HepG2 (cell line): ENCODE results near the gene NR2F6. TPM values are rescaled to one million over a fixed set of nuclear protein-coding genes. Genes with fewer than 3 reads are reported as not detected.

Experiments used
- ATM ChIP-seq: fragments of 450-650 bp; IDR thresholded peaks from 2 replicates; pipeline ENCODE4 v1.7.1; 2017; ENCODE audit warnings: mild to moderate bottlenecking, borderline replicate concordance
- EZH2 ChIP-seq: conservative IDR thresholded peaks from 2 replicates; pipeline ENCODE4 v1.6.1; 2012; ENCODE audit warnings: mild to moderate bottlenecking, low read depth, low read length, moderate library complexity
- GLI4 ChIP-seq: sonication (generic); formaldehyde crosslinking; IDR thresholded peaks from 2 replicates; pipeline ENCODE4 v1.5.1; 2020; ENCODE audit warnings: missing genetic modification reagents, mild to moderate bottlenecking, moderate library complexity, borderline replicate concordance
- HES4 ChIP-seq: sonication (generic); formaldehyde crosslinking; IDR thresholded peaks from 2 replicates; pipeline ENCODE4 v1.9.0; 2021; ENCODE audit warnings: mild to moderate bottlenecking, missing genetic modification reagents, borderline replicate concordance
- KLF13 ChIP-seq: sonication (generic); formaldehyde crosslinking; IDR thresholded peaks from 2 replicates; pipeline ENCODE4 v1.4.0; 2020; ENCODE audit warnings: mild to moderate bottlenecking, missing genetic modification reagents
- KMT2B ChIP-seq: IDR thresholded peaks from 2 replicates; pipeline ENCODE4 v1.6.1; 2016; ENCODE audit warnings: missing genetic modification reagents, missing compliant biosample characterization
- LRRFIP1 ChIP-seq: sonication (generic); formaldehyde crosslinking; conservative IDR thresholded peaks from 2 replicates; pipeline ENCODE4 v1.4.0; 2020; ENCODE audit warnings: missing genetic modification reagents
- MAX ChIP-seq: IDR thresholded peaks from 2 replicates; pipeline ENCODE4 v1.6.1; 2012; ENCODE audit warnings: inconsistent platforms
- MBD4 ChIP-seq: IDR thresholded peaks from 2 replicates; pipeline ENCODE4 v1.6.1; 2012; ENCODE audit warnings: low read length, inconsistent platforms, borderline replicate concordance
- MBNL3 ChIP-seq: fragments of 250-450 bp; sonication (Bioruptor Pico); conservative IDR thresholded peaks from 2 replicates; pipeline ENCODE4 v1.8.0; 2022; ENCODE audit warnings: mild to moderate bottlenecking, inconsistent platforms
- MIER2 ChIP-seq: IDR thresholded peaks from 2 replicates; pipeline ENCODE4 v1.6.1; 2016; ENCODE audit warnings: missing biosample characterization, missing genetic modification reagents
- NFATC3 ChIP-seq: sonication (generic); formaldehyde crosslinking; IDR thresholded peaks from 2 replicates; pipeline ENCODE4 v1.5.1; 2020; ENCODE audit warnings: mild to moderate bottlenecking, missing genetic modification reagents
- NR3C1 ChIP-seq: sonication (generic); formaldehyde crosslinking; IDR thresholded peaks from 2 replicates; pipeline ENCODE4 v1.4.0; 2020; ENCODE audit warnings: missing genetic modification reagents
- ONECUT2 ChIP-seq: sonication (generic); formaldehyde crosslinking; IDR thresholded peaks from 2 replicates; pipeline ENCODE4 v1.4.0; 2020; ENCODE audit warnings: missing genetic modification reagents
- PRMT3 ChIP-seq: sonication (generic); formaldehyde crosslinking; IDR thresholded peaks from 2 replicates; pipeline ENCODE4 v1.8.1; 2022; ENCODE audit warnings: low read depth, mild to moderate bottlenecking, moderate library complexity, missing genetic modification reagents, borderline replicate concordance
- ZBTB46 ChIP-seq: sonication (generic); formaldehyde crosslinking; IDR thresholded peaks from 2 replicates; pipeline ENCODE4 v1.4.0; 2020; ENCODE audit warnings: mild to moderate bottlenecking, missing genetic modification reagents, borderline replicate concordance
- ZNF276 ChIP-seq: sonication (generic); formaldehyde crosslinking; IDR thresholded peaks from 2 replicates; pipeline ENCODE4 v1.4.0; 2020; ENCODE audit warnings: mild to moderate bottlenecking, low read depth, missing genetic modification reagents
- ZNF335 ChIP-seq: sonication (generic); formaldehyde crosslinking; IDR thresholded peaks from 2 replicates; pipeline ENCODE4 v1.4.0; 2020; ENCODE audit warnings: missing genetic modification reagents
- ZNF362 ChIP-seq: sonication (generic); formaldehyde crosslinking; IDR thresholded peaks from 2 replicates; pipeline ENCODE4 v1.4.0; 2020; ENCODE audit warnings: missing genetic modification reagents, mild to moderate bottlenecking, borderline replicate concordance
- ZNF44 ChIP-seq: sonication (generic); formaldehyde crosslinking; IDR thresholded peaks from 2 replicates; pipeline ENCODE4 v1.5.1; 2020; ENCODE audit warnings: mild to moderate bottlenecking, missing genetic modification reagents
- ZNF460 ChIP-seq: sonication (generic); formaldehyde crosslinking; IDR thresholded peaks from 2 replicates; pipeline ENCODE4 v1.5.1; 2020; ENCODE audit warnings: missing genetic modification reagents, mild to moderate bottlenecking, borderline replicate concordance
- ZNF589 ChIP-seq: sonication (generic); formaldehyde crosslinking; conservative IDR thresholded peaks from 2 replicates; pipeline ENCODE4 v1.8.0; 2022; ENCODE audit warnings: mild to moderate bottlenecking, moderate library complexity, missing genetic modification reagents
- ZSCAN29 ChIP-seq: sonication (generic); formaldehyde crosslinking; conservative IDR thresholded peaks from 2 replicates; pipeline ENCODE4 v1.4.0; 2020; ENCODE audit warnings: mild to moderate bottlenecking, missing genetic modification reagents
- polyA plus RNA-seq, 8 experiments: library from polyadenylated mRNA; depleted of rRNA in 3 of 8; stranded (reverse) in 7 of 8; unstranded in 1 of 8; fragments of >200 nt; fragmentation: Illumina TruSeq in 4 of 8; extraction: Trizol in 4 of 8; gene quantifications; 2 replicates each; pipeline versions ENCODE4 v1.2.1 to v1.2.3, GENCODE V29; 2011 to 2016; ENCODE audit warnings: low read depth in 4 of 8, missing spikeins in 1 of 8, mixed read lengths in 1 of 8; ENCODE audit not compliant: insufficient read depth in 1 of 8
- total RNA-seq, 5 experiments: library from RNA; depleted of rRNA; stranded (reverse); fragments of >200 nt; fragmentation: Illumina TruSeq; extraction: Trizol; gene quantifications; 2 replicates each; pipeline ENCODE4 v1.2.3, GENCODE V29; 2016; ENCODE audit warnings: low read depth in 1 of 5

The NR2F6 gene
- total and polyA plus RNA-seq, 2 of the 13 experiments (the other 11 are each of a cell fraction or from before 2014, with no cell fraction given) = 30.9 to 72.4 TPM

- peak; percentile 96; the same call in 1 of the 2 replicates for TF ChIP-seq ZBTB46 (CRISPR knock-in tag)
- no peak for TF ChIP-seq ZNF276 (CRISPR knock-in tag)
- peak; percentile 79; the same call in 1 of the 2 replicates for TF ChIP-seq ZSCAN29
- TF ChIP-seq MIER2 (CRISPR knock-in tag) = 0 out of 2 replicates have a peak, but pooled peaks have one; percentile 24
- TF ChIP-seq ZNF44 = no peak
- TF ChIP-seq KMT2B (CRISPR knock-in tag) = peak; percentile 35; the same call in 1 of the 2 replicates
- TF ChIP-seq ZNF589 (CRISPR knock-in tag) = no peak
- no peak for TF ChIP-seq EZH2
- TF ChIP-seq ONECUT2 = peak; percentile 72; the same call in 1 of the 2 replicates
- TF ChIP-seq HES4 (CRISPR knock-in tag) = no peak
- no peak for TF ChIP-seq MBD4
- TF ChIP-seq KLF13 (CRISPR knock-in tag) = no peak
- peak; percentile 75 for TF ChIP-seq ZNF362 (CRISPR knock-in tag)
- TF ChIP-seq LRRFIP1 (CRISPR knock-in tag) = no peak
- TF ChIP-seq GLI4 (CRISPR knock-in tag) = no peak
- no peak for TF ChIP-seq ZNF335 (CRISPR knock-in tag)
- TF ChIP-seq PRMT3 (CRISPR knock-in tag) = no peak
- TF ChIP-seq MAX = peak; percentile 72
- TF ChIP-seq ZNF460 = no peak; the same call in 1 of the 2 replicates
- TF ChIP-seq NFATC3 (CRISPR knock-in tag) = no peak
- TF ChIP-seq MBNL3 (CRISPR knock-in tag) = no peak
- no peak for TF ChIP-seq ATM
- TF ChIP-seq NR3C1 (CRISPR knock-in tag) = no peak
Observed at GRCh38 chr19:17248011-17248776, 2.5 kb upstream of the NR2F6 start (continued).
